ENCODE measurements around the gene SYCP3.
"Not testable (repeated sequence)": the region's sequence is repeated elsewhere in the genome, so short reads cannot be mapped to it uniquely, and the experiment has no call there.

Gene SYCP3

GRCh38 chr12:101710288-101710687 lies 29.0 kb downstream of the SYCP3 start:
- DNase-seq, result no peak

- no peak for DNase-seq
Measured at GRCh38 chr12:101707131-101707782, 32.0 kb downstream of the SYCP3 start.

- DNase-seq, result no peak
Measured at GRCh38 chr12:101706403-101706802, 32.9 kb downstream of the SYCP3 start.

- no peak for DNase-seq
Measured at GRCh38 chr12:101703487-101703886, 35.8 kb downstream of the SYCP3 start.

GRCh38 chr12:101700299-101700820 lies 38.9 kb downstream of the SYCP3 start:
- no peak for DNase-seq

GRCh38 chr12:101698800-101699347 lies 40.4 kb downstream of the SYCP3 start:
- DNase-seq, result no peak

GRCh38 chr12:101697930-101698799 lies 41.1 kb downstream of the SYCP3 start:
- no peak for DNase-seq

GRCh38 chr12:101697197-101697929 lies 41.9 kb downstream of the SYCP3 start, which contains the start of gene CHPT1:
Gene CHPT1 (plus strand): TSS chr12:101697640. CDS start chr12:101697862, 222 bp downstream.
- DNase-seq, result peak; percentile 52

- no peak for DNase-seq
Measured at GRCh38 chr12:101696251-101697196, 42.7 kb downstream of the SYCP3 start.

GRCh38 chr12:101695706-101696105 lies 43.6 kb downstream of the SYCP3 start:
- DNase-seq, result no peak

GRCh38 chr12:101694986-101695385 lies 44.3 kb downstream of the SYCP3 start:
- DNase-seq, result no peak

GRCh38 chr12:101694297-101694848 lies 44.9 kb downstream of the SYCP3 start:
- DNase-seq, result no peak

- DNase-seq, result no peak
Measured at GRCh38 chr12:101691503-101692096, 47.7 kb downstream of the SYCP3 start.

GRCh38 chr12:101690544-101691098 lies 48.6 kb downstream of the SYCP3 start:
- DNase-seq, result no peak

- DNase-seq, result no peak
Measured at GRCh38 chr12:101686176-101686575, 53.1 kb downstream of the SYCP3 start.

- DNase-seq, result no peak
Measured at GRCh38 chr12:101685092-101685491, 54.2 kb downstream of the SYCP3 start.

GRCh38 chr12:101681627-101682026 lies 57.6 kb downstream of the SYCP3 start:
- not testable (repeated sequence) for DNase-seq

GRCh38 chr12:101680647-101681046 lies 58.6 kb downstream of the SYCP3 start:
- DNase-seq, result no peak

GRCh38 chr12:101680240-101680639 lies 59.0 kb downstream of the SYCP3 start:
- no peak for DNase-seq

All from activated gamma-delta T cell (primary cell).